HCT116 (cell line): ENCODE data around the gene ZNF213. TPM values are rescaled to one million over a fixed set of nuclear protein-coding genes. Genes with fewer than 3 reads are reported as not detected.

Experiments used
- ATAC-seq: fragments of 200-7000 bp; cut with Tn5 transposase; 2 replicates; pipeline ENCODE4 v1.9.1; 2020; ENCODE audit warnings: mild to moderate bottlenecking, moderate library complexity
- BruUV-seq: library from RNA; stranded (reverse); fragments of 400-500 nt; replicated peaks from 2 replicates; lab custom pipeline; 2021; lab: Mats Ljungman, UMichigan
- CTCF ChIA-PET: fragments of 300-600 bp; sonication (Branson Sonifier 250); formaldehyde crosslinking; loops from one replicate; lab custom pipeline; 2021; ENCODE audit warnings: antibody characterized with exemption; lab: Charles Lee
- POLR2A ChIA-PET: fragments of 300-600, 350-600 bp; sonication (Branson Sonifier 250); formaldehyde crosslinking; loops from one replicate; lab custom pipeline; 2021; ENCODE audit warnings: antibody characterized with exemption; lab: Charles Lee
- RAD21 ChIA-PET, 2 experiments: fragments of 300-600 bp; sonication (Branson Sonifier 250); formaldehyde crosslinking; loops; one replicate each; lab custom pipeline; 2023; ENCODE audit warnings: low total read pairs in 2 of 2; ENCODE audit not compliant: uncharacterized antibody in 2 of 2, unreplicated experiment in 2 of 2, low non-redundant PET in 1 of 2; lab: Charles Lee
- DNase-seq: peaks from one replicate; pipeline ENCODE4 v3.0.0-alpha.2; 2010; ENCODE audit warnings: low read depth, low spot score
- H2AFZ ChIP-seq: fragments of 200-600 bp; shearing (Covaris generic), sonication (generic); 2 replicates; pipeline ENCODE4 v1.6.1; 2017; ENCODE audit warnings: low read depth, mixed run types, mixed read lengths, antibody characterized with exemption, low read length; ENCODE audit not compliant: poor library complexity, severe bottlenecking
- H3K27ac ChIP-seq: 2 replicates; pipeline ENCODE4 v1.5.1; 2012; ENCODE audit warnings: low read depth, low read length
- H3K27me3 ChIP-seq: fragments of 200-600 bp; sonication (generic); 2 replicates; pipeline ENCODE4 v1.6.1; 2016; ENCODE audit warnings: mixed run types, low read length, mixed read lengths; ENCODE audit not compliant: insufficient read depth
- H3K36me3 ChIP-seq, 2 experiments: fragments of 200-500 bp in 1 of 2; fragments of 200-600 bp in 1 of 2; sonication (Bioruptor generic) in 1 of 2; sonication (generic) in 1 of 2; 2 replicates each; pipeline versions ENCODE4 v1.5.1 to v1.6.1; 2014 to 2016; ENCODE audit warnings: low read length in 2 of 2, inconsistent platforms in 1 of 2, mixed read lengths in 1 of 2, mixed run types in 1 of 2; ENCODE audit not compliant: insufficient read depth in 2 of 2, control insufficient read depth in 1 of 2
- H3K4me1 ChIP-seq, 2 experiments: fragments of 200-600 bp in 1 of 2; sonication (generic) in 1 of 2; 2 replicates each; pipeline versions ENCODE4 v1.5.1 to v1.6.1; 2012 to 2017; ENCODE audit warnings: low read length in 2 of 2, inconsistent platforms in 1 of 2, mild to moderate bottlenecking in 1 of 2, mixed read lengths in 1 of 2, mixed run types in 1 of 2, moderate library complexity in 1 of 2; ENCODE audit not compliant: insufficient read depth in 2 of 2, control insufficient read depth in 1 of 2
- H3K4me2 ChIP-seq: fragments of 200-600 bp; sonication (generic); 2 replicates; pipeline ENCODE4 v1.6.1; 2017; ENCODE audit warnings: mixed run types, low read length, mixed read lengths
- H3K4me3 ChIP-seq, 2 experiments: fragments of 200-600 bp in 1 of 2; sonication (generic) in 1 of 2; replicated peaks in 1 of 2; 2 replicates each; pipeline ENCODE4 v1.5.1; 2011 to 2016; ENCODE audit warnings: low read length in 2 of 2, control low read depth in 1 of 2, low read depth in 1 of 2, mild to moderate bottlenecking in 1 of 2, mixed read lengths in 1 of 2, mixed run types in 1 of 2
- H3K79me2 ChIP-seq: fragments of 200-600 bp; sonication (generic); 2 replicates; pipeline ENCODE4 v1.6.1; 2017; ENCODE audit warnings: mild to moderate bottlenecking, mixed run types, low read length, moderate library complexity, mixed read lengths; ENCODE audit not compliant: insufficient read depth
- H3K9ac ChIP-seq: fragments of 200-600 bp; sonication (generic); 2 replicates; pipeline ENCODE4 v1.6.1; 2016; ENCODE audit warnings: low read length, mixed read lengths
- H3K9me2 ChIP-seq: fragments of 200-600 bp; sonication (generic), shearing (Covaris generic); 2 replicates; pipeline ENCODE4 v1.6.1; 2017; ENCODE audit warnings: mixed run types, mild to moderate bottlenecking, moderate library complexity; ENCODE audit not compliant: insufficient read depth
- H3K9me3 ChIP-seq, 2 experiments: fragments of 200-500 bp in 1 of 2; fragments of 200-600 bp in 1 of 2; sonication (Bioruptor generic) in 1 of 2; sonication (generic) in 1 of 2; 2 replicates each; pipeline ENCODE4 v1.6.1; 2014 to 2017; ENCODE audit warnings: low read length in 2 of 2, mixed read lengths in 2 of 2, inconsistent platforms in 1 of 2, low read depth in 1 of 2, mild to moderate bottlenecking in 1 of 2, mixed run types in 1 of 2, moderate library complexity in 1 of 2; ENCODE audit not compliant: control insufficient read depth in 1 of 2, insufficient read depth in 1 of 2
- H4K20me1 ChIP-seq: fragments of 200-600 bp; sonication (generic), shearing (Covaris generic); 2 replicates; pipeline ENCODE4 v1.6.1; 2017; ENCODE audit warnings: mixed run types, mild to moderate bottlenecking, moderate library complexity; ENCODE audit not compliant: insufficient read depth
- CBX3 ChIP-seq: IDR thresholded peaks from 2 replicates; pipeline ENCODE4 v1.6.1; 2012; ENCODE audit warnings: low read depth
- EGR1 ChIP-seq: IDR thresholded peaks from 2 replicates; pipeline ENCODE4 v1.6.1; 2012; ENCODE audit warnings: low read depth
- ELF1 ChIP-seq: IDR thresholded peaks from 2 replicates; pipeline ENCODE4 v1.6.1; 2012; ENCODE audit warnings: low read depth, borderline replicate concordance
- EZH2 ChIP-seq: fragments of 200-600 bp; sonication (generic); IDR thresholded peaks from 2 replicates; pipeline ENCODE4 v1.6.1; 2017; ENCODE audit warnings: antibody characterized with exemption, mixed run types
- EZH2phosphoT487 ChIP-seq: fragments of 200-600 bp; IDR thresholded peaks from 2 replicates; pipeline ENCODE4 v1.6.1; 2018; ENCODE audit warnings: antibody characterized with exemption, borderline replicate concordance
- POLR2AphosphoS5 ChIP-seq: IDR thresholded peaks from 2 replicates; pipeline ENCODE4 v1.6.1; 2011; ENCODE audit warnings: mild to moderate bottlenecking, low read depth, low read length, moderate library complexity
- SIN3A ChIP-seq: IDR thresholded peaks from 2 replicates; pipeline ENCODE4 v1.6.1; 2012; ENCODE audit warnings: low read depth
- SP1 ChIP-seq: IDR thresholded peaks from 2 replicates; pipeline ENCODE4 v1.6.1; 2012; ENCODE audit warnings: low read depth
- SRF ChIP-seq: IDR thresholded peaks from 2 replicates; pipeline ENCODE4 v1.6.1; 2012; ENCODE audit warnings: low read depth
- TCF7L2 ChIP-seq: IDR thresholded peaks from 2 replicates; pipeline ENCODE4 v1.7.0; 2011; ENCODE audit warnings: borderline replicate concordance, inconsistent platforms; ENCODE audit not compliant: insufficient read depth, insufficient read length; ENCODE audit errors: extremely low read depth
- ZNF274 ChIP-seq: fragments of 200-500 bp; sonication (Bioruptor generic); IDR thresholded peaks from 2 replicates; pipeline ENCODE4 v1.6.1; 2014; ENCODE audit warnings: mild to moderate bottlenecking, low read depth, low read length, inconsistent platforms
- intact Hi-C: fragments of 100-400 bp; cut with micrococcal nuclease; formaldehyde crosslinking; loops from 2 replicates; pipeline ENCODE4 v1.10.0; 2022
- total RNA-seq: library from RNA; stranded (reverse); gene quantifications from one replicate; pipeline ENCODE4 v1.2.1, GENCODE V29; 2021; ENCODE audit not compliant: unreplicated experiment
- TF ChIP-seq, protein P1 (sequence below): IDR thresholded peaks from 2 replicates; pipeline ENCODE4 v1.6.1; 2012
- TF ChIP-seq, protein P2 (sequence below): IDR thresholded peaks from 2 replicates; pipeline ENCODE4 v1.6.1; 2012; ENCODE audit warnings: low read depth
- TF ChIP-seq, protein P3 (sequence below): IDR thresholded peaks from 2 replicates; pipeline ENCODE4 v1.6.1; 2011; ENCODE audit warnings: mild to moderate bottlenecking, low read length, moderate library complexity; ENCODE audit not compliant: insufficient replicate concordance; ENCODE audit errors: extremely low read depth

The ZNF213 gene
- total RNA-seq, 1 experiment from 2014 or later = 11.0 TPM

DNA sequence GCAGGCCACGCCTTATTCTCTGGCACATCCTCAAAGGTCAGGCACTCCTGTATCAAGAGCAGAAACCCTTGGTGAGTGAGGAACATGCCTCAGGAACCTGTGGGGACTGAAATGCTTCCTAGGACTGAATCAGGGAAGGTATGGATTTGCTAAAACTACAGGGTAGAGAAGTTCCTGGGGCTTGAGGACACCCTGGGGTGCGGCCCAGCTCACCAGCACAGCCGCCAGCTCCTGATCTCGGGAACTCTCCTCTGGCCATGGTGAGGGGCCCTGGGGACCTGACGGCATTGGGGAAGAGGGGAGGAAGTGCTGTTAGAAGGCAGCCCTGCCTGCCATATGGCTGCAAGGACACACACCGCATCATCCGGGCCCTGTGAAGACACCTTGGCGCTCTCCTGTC is 43.3 kb upstream of the ZNF213 start:
- ChIA-PET POLR2A (no interaction called here), RAD21 (no interaction called here)

DNA sequence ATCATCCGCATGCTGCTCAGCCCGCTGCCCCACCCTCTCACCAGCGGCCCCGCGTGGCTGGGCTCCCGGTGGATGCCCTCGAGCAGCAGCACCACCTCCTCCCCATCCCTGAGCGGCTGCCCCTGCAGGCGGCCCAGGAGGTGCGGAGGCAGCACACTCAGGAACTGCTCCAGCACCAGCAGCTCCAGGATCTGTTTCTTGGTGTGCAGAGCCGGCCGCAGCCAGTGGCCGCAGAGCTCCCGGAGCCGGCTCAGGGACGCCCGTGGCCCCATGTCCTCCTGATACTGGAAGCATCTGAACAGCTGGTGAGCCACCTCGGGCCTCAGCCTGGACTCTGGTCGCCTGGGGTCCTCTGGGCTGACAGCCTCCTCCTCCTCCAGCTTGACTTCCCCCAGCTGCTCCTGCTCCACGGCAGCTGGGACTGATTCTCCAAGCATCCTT is 42.3 kb upstream of the ZNF213 start:
- DNase-seq (no peak), ATAC-seq (no peak)
- CTCF ChIA-PET = no interaction called here
- Histone ChIP-seq H3K4me2 (no peak overlapping the region), H3K4me3 (no peak overlapping the region), H3K36me3 (no peaks in the 10 kb centered on the region), H2AFZ (no peak overlapping the region), H3K9me2 (no peaks in the 10 kb centered on the region), H3K9me3 (no peaks in the 10 kb centered on the region), H4K20me1 (no peaks in the 10 kb centered on the region), H3K9ac (no peak overlapping the region), H3K27ac (no peak overlapping the region), H3K79me2 (no peaks in the 10 kb centered on the region), H3K27me3 (no peaks in the 10 kb centered on the region), H3K4me1 (peaks cover 0 to 7% of the 10 kb centered on the region in 2 experiments; a peak in 2 of 4 replicates)
- BruUV-seq = no TSS peak
- RAD21 ChIA-PET = no interaction called here
- POLR2A ChIA-PET = no interaction called here
- intact Hi-C loops = no loop called here
- TF ChIP-seq, protein P1, sequence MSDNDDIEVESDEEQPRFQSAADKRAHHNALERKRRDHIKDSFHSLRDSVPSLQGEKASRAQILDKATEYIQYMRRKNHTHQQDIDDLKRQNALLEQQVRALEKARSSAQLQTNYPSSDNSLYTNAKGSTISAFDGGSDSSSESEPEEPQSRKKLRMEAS = no peak
- TF ChIP-seq ELF1 (no peak), POLR2AphosphoS5 (no peak), SP1 (no peak), EZH2 (no peak), ZNF274 (no peak), TCF7L2 (no peak), SRF (no peak), CBX3 (no peak), EGR1 (no peak), EZH2phosphoT487 (no peak), SIN3A (no peak)
- TF ChIP-seq, protein P2, sequence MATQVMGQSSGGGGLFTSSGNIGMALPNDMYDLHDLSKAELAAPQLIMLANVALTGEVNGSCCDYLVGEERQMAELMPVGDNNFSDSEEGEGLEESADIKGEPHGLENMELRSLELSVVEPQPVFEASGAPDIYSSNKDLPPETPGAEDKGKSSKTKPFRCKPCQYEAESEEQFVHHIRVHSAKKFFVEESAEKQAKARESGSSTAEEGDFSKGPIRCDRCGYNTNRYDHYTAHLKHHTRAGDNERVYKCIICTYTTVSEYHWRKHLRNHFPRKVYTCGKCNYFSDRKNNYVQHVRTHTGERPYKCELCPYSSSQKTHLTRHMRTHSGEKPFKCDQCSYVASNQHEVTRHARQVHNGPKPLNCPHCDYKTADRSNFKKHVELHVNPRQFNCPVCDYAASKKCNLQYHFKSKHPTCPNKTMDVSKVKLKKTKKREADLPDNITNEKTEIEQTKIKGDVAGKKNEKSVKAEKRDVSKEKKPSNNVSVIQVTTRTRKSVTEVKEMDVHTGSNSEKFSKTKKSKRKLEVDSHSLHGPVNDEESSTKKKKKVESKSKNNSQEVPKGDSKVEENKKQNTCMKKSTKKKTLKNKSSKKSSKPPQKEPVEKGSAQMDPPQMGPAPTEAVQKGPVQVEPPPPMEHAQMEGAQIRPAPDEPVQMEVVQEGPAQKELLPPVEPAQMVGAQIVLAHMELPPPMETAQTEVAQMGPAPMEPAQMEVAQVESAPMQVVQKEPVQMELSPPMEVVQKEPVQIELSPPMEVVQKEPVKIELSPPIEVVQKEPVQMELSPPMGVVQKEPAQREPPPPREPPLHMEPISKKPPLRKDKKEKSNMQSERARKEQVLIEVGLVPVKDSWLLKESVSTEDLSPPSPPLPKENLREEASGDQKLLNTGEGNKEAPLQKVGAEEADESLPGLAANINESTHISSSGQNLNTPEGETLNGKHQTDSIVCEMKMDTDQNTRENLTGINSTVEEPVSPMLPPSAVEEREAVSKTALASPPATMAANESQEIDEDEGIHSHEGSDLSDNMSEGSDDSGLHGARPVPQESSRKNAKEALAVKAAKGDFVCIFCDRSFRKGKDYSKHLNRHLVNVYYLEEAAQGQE = no peak
- TF ChIP-seq, protein P3, sequence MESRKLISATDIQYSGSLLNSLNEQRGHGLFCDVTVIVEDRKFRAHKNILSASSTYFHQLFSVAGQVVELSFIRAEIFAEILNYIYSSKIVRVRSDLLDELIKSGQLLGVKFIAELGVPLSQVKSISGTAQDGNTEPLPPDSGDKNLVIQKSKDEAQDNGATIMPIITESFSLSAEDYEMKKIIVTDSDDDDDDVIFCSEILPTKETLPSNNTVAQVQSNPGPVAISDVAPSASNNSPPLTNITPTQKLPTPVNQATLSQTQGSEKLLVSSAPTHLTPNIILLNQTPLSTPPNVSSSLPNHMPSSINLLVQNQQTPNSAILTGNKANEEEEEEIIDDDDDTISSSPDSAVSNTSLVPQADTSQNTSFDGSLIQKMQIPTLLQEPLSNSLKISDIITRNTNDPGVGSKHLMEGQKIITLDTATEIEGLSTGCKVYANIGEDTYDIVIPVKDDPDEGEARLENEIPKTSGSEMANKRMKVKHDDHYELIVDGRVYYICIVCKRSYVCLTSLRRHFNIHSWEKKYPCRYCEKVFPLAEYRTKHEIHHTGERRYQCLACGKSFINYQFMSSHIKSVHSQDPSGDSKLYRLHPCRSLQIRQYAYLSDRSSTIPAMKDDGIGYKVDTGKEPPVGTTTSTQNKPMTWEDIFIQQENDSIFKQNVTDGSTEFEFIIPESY = no peak

More for the DNA sequence above, 43.3 kb upstream of the ZNF213 start:
- Histone ChIP-seq H3K4me2 (no peak overlapping the region), H3K36me3 (no peaks in the 10 kb centered on the region), H3K27me3 (no peaks in the 10 kb centered on the region), H4K20me1 (no peaks in the 10 kb centered on the region), H3K4me3 (no peak overlapping the region), H3K4me1 (peaks cover 0 to 7% of the 10 kb centered on the region in 2 experiments; a peak in 2 of 4 replicates), H2AFZ (no peak overlapping the region), H3K9me3 (no peaks in the 10 kb centered on the region), H3K9me2 (no peaks in the 10 kb centered on the region), H3K79me2 (no peaks in the 10 kb centered on the region), H3K9ac (no peak overlapping the region), H3K27ac (no peak overlapping the region)
- ATAC-seq (no peak), DNase-seq (no peak)
- intact Hi-C loops = no loop called here
- no TSS peak for BruUV-seq
- TF ChIP-seq SP1 = no peak
- CTCF ChIA-PET = no interaction called here
